GM21526 (cell line): ENCODE data around the gene CDKN2D.

ENCODE experiments used
- ATAC-seq: cut with Tn5 transposase; IDR thresholded peaks from one replicate; pipeline ENCODE4 v1.9.1; 2021; ENCODE audit warnings: moderate library complexity; ENCODE audit not compliant: unreplicated experiment, low FRiP score

Gene CDKN2D

DNA sequence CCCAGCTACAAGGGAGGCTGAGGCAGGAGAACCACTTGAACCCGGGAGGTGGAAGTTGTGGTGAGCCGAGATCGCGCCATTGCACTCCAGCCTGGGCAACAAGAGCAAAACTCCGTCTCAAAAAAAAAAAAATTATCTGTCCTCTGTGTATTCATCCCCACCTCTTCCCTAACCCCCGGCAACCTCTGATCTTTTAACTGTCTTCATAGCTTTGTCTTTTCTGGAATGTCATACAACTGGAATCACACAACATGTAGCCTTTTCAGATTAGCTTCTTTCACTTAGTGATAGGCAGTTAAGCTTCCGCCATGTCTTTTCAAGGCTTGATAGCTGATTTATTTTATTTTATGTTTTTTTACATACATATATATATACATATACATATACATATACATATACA lies 43.1 kb downstream of the CDKN2D start:
- no peak for ATAC-seq

- no peak for ATAC-seq
Observed at GRCh38 chr19:10523135-10523636, 45.6 kb downstream of the CDKN2D start.

- ATAC-seq, result no peak
Observed at GRCh38 chr19:10521461-10522171, 47.2 kb downstream of the CDKN2D start.

DNA sequence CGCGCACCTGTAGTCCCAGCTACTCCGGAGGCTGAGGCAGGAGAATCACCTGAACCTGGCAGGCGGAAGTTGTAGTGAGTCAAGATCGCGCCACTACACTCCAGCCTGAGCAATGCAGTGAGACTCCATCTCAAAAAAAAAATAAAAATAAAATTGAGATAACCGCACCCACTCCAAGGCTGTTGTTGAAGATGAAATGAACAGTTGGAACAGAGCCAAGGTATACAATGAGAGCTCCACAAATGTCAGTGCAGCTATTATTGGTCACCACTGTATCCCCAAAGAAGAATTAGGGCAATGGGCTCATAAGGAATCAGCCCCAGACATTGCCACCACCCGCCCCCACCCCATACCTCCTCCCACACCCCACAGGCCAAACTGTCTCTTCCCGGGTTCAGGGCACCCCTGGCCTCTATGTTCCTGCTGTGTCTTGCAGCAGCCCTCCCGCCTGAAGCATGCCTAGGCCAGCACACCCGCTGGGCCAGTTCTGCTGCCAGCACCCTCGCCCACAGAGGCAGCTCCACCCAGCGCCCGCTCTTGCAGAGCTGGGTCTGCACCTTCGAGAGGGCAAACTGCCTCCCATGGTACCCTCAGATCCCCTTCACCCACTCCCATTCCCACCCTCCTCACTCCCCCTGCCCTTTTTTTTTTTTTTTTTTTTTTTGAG lies 48.0 kb downstream of the CDKN2D start:
- ATAC-seq, result no peak

DNA sequence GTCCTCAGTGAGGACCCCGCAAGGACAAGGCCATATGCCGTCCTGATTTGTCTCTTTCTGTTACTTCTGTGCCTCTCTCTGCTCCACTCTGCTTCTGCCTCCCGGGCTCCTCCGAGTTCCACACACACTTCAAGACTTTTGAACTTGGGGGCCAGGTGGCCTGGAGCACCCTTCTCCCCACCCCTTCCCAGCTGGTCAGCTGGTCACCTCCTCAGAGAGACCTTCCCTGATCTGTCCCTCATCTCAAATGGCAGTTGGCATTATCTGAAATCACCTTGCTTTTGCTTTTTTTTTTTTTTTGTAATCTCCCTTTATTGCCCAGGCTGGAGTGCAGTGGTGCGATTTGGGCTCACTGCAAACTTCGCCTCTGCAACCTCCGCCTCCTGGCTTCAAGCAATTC lies 49.4 kb downstream of the CDKN2D start:
- no peak for ATAC-seq

DNA sequence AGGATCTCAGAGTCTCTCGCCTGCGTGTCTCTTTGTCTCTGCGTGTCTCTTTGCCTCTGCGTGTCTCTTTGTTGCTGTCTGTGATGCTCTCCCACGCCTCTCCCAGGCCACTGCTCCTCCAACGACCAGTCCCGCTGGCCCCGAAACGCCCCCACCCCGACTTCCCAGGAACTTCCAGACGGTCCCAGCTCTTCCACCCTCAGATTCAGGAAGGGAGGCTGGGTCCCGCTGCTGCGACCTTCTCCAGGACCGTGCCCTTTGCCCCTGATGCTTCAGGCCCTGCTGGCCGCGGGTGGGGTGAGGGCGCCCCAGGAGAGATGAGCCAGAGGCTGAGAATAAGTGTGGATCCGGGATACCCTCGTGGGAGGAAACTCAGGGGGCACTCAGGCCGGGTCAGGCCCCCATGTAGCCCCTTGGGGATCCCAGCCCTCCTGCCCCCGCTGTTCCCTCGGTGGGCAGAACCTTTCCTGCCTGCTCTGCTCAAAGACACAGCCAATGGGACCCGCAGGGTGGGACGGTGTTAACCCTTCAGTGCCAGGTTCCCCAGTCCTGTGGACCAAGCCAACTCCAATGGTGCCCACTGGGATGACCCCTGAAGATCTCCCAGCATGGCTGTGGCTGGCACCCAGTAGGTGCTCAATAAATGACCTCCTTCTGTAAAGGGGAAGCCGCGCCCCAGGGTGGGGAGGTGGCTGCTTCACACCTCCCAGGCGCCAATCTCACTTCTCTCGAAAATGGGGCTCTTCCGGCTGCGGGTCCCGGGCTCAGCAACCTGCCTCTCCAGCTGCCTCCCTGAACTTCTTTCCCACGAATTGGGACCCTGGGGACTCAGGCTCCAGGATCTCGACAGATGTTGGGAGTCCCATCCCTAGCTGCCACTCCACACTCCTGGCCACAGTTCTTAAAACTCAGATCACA lies 50.1 kb downstream of the CDKN2D start:
- no peak for ATAC-seq

DNA sequence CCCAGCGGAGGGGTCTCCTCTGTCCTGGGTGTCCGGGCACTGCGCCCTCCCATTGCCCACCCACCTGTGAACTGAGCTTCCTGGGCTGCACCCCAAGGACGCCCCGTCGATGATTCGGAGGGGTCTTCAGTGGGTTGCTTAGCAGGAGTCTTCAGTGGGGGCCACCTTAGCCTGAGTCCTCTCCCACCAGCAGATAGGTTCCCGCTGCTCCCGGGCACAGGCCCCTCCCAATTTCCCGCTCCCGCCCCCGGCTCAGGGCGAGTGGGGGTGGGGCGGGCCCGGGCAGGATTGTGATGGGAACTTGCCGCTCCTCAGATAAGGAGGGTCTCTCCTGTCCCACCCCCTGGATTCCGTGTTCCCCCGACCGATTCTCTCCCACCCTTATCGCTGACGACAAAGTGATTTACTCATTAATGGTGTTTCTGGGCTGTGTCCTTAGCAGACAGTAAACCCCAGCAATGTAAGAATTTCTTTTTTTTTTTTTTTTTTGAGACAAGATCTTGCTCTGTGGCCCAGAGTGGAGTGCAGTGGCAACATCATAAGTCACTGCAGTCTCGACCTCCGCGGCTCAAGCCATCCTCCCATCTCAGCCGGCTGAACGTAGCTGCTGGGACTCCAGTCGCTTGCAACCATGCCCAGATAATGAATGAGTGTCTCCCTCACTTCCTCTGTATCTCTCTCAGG lies 50.9 kb downstream of the CDKN2D start:
- no peak for ATAC-seq

DNA sequence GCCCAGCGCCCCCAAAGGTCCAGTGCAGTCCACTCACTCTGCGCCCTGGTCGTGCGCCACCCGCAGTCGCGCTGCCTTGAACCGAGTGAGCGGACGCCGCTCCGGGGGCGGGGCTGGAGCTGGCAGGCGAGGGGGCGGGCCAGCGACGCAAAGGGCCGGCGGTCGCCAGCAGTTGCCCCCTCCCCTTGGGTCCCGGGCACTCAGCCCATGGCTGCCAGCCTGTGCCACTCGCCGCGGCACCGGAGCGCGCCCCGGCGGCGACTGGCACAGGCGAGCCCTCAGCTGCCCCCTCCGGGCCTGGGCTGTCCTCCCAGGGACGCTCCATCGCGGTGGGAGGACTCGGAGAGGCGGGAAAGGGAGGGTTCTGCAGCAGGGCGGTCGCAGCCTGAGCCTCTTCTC lies 51.4 kb downstream of the CDKN2D start, which contains the start of gene S1PR5:
S1PR5 (minus strand) TSS at position 87 of the 399 bp plus-strand sequence. CDS start 2,436 bp downstream, outside the sequence.
- no peak for ATAC-seq

GRCh38 chr19:10516671-10517286 lies 52.0 kb downstream of the CDKN2D start:
- ATAC-seq, result no peak
